ENCODE data around the gene ARID4B.
"Not testable (repeated sequence)": the region's sequence is repeated elsewhere in the genome, so short reads cannot be mapped to it uniquely, and the experiment has no call there.

Gene ARID4B, protein sequence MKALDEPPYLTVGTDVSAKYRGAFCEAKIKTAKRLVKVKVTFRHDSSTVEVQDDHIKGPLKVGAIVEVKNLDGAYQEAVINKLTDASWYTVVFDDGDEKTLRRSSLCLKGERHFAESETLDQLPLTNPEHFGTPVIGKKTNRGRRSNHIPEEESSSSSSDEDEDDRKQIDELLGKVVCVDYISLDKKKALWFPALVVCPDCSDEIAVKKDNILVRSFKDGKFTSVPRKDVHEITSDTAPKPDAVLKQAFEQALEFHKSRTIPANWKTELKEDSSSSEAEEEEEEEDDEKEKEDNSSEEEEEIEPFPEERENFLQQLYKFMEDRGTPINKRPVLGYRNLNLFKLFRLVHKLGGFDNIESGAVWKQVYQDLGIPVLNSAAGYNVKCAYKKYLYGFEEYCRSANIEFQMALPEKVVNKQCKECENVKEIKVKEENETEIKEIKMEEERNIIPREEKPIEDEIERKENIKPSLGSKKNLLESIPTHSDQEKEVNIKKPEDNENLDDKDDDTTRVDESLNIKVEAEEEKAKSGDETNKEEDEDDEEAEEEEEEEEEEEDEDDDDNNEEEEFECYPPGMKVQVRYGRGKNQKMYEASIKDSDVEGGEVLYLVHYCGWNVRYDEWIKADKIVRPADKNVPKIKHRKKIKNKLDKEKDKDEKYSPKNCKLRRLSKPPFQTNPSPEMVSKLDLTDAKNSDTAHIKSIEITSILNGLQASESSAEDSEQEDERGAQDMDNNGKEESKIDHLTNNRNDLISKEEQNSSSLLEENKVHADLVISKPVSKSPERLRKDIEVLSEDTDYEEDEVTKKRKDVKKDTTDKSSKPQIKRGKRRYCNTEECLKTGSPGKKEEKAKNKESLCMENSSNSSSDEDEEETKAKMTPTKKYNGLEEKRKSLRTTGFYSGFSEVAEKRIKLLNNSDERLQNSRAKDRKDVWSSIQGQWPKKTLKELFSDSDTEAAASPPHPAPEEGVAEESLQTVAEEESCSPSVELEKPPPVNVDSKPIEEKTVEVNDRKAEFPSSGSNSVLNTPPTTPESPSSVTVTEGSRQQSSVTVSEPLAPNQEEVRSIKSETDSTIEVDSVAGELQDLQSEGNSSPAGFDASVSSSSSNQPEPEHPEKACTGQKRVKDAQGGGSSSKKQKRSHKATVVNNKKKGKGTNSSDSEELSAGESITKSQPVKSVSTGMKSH (N-terminal part only)

DNA sequence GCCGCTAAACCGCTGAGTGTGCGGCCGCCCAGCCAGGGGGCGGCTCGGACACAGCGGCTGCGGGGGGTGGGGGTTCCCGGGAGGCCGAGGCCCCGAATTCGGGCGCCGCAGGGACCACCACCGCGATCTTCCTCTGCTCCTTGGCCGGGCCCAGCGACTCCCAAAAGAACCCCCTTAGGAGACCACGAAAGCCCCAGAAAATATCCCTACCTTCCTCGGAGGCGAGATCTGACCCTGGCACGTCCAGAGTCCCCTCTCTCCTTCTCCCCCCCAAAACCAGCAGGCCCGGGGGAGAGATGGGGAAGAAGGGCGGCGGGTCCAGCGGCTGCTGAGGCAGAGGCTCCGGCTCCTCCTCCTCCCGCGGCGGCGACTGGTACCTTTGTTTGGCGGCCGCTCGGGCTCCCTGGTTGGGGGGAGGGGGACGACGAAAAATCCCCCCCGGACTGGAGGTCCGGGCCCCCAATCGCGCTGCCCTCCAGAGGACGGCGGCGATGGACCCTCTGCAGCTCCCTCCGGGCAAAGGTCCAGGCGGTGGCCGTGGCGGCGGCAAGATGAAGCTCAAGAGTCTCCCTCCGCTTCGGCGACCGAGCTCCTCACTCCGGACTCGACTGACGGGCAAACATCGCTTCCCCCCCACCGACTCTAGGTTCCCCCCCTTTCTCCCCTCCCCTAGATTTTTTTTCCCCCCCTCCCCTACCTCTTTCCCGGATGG lies at the start of gene ARID4B:
Gene ARID4B (minus strand): TSS at position 621 of the 712 bp plus-strand sequence. CDS start 1,260 bp downstream, outside the sequence.
- DNase-seq (ENCODE audit: low read depth): no peak

DNA sequence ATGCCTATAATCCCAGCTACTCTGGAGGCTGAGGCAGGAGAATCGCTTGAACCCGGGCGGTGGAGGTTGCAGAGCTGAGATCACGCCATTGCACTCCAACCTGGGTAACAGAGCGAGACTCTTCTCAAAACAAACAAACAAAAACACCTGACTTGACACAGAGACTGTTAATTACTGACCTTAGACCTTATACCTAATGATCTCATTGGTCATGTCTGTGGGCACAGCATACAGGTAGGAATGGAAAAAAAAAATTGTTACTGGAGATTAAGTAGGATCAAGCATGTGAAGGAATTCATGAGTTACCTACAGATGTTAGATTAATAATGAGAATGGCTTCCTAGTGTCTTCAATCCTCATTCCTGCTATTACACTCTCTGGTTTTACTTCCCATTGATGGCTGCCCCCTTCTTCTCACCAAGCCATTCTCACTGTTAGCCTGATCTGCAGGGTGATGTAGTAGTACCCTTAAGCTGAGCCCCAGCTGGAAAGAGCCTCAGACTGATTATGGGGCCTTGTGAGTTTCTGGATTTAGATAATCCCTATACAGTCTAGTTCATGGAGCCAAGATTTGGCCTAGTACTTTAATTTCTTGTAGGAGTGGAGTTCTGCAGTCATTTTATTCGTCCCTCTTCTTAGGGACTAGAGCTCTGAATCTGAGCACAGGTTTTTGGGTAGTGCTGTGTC lies 48.1 kb upstream of the ARID4B start:
- no peak for DNase-seq (ENCODE audit: low read depth)

DNA sequence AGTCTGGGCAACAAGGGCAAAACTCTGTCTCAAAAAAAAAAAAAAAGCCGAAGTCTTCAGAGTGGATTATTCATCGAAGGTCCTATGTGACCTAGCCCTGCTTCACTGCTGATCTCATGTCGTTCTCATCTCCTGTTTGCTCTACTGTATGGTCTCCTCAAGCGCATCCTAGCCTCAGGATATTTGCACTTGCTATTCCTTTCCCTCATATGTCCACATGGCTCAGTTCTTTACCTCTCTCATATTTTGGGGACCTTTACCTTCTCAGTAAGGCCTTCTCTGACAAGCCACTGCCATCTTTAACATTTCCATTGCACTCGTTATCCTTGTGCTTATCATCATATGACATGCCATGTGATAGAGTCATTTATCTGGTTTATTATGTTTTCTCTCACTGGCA lies 41.8 kb upstream of the ARID4B start:
- DNase-seq (ENCODE audit: low read depth): no peak

DNA sequence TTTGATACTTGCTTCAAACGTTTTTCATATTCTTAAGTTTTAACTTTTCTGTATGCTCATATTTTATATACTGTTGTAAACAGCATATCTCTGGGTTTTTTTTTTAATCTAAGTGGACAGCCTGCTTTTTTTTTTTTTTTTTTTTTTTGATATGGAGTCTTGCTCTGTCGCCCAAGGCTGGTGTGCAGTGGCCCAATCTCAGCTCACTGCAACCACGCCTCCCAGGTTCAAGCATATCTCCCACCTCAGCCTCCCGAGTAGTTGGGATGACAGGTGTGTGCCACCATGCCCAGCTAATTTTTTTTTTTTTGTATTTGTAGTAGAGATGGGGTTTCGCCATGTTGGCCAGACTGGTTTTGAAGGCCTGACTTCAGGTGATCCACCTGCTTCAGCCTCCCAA lies 40.4 kb upstream of the ARID4B start:
- no peak for DNase-seq (ENCODE audit: low read depth)

DNA sequence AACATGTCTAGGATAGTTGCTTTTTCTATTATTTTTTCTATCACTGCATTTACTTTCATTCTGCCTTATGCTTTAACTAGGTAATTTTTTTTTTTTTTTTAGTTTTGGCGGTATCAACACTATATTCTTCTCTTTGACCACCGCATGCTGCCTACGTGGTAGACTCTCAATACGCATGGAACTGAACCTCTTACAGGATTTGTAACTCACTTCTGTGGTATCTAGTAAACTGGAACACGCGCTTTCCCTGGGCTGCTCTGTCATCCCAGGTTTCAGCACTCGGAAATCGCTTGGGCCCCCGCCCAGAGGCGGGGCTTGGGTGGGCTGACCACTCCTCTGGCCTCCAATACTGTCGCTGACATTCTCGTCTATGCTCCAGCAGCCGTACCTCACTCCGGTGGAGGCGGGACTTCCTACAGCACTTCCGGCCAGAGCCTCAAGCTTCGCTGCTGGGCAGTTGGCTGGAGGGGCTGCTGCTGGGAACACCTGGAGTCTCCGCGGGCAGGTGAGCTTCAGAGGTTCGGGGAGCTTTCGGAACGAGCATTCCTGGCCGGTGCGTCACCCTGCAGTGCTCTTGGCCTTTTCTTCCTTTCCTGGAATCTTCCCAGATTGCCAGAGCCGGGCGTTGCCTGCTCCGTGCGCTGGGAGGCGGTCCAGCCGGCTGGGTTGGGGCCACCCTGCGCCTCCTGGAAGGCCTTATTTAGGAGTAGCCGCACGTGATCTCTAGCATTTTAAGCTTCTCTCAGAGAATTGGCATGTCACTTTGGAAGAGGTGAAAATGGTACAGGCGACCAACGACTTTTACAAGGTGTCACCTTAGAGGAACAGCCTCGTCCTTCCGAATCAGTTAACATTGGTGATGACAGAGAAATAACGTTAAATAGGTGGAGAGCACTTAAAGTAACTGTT lies 39.3 kb upstream of the ARID4B start, which contains the start of gene TBCE:
Gene TBCE (plus strand): TSS at position 428 of the 909 bp plus-strand sequence. CDS start 12,623 bp downstream, outside the sequence.
- DNase-seq (ENCODE audit: low read depth): peak; percentile 70

DNA sequence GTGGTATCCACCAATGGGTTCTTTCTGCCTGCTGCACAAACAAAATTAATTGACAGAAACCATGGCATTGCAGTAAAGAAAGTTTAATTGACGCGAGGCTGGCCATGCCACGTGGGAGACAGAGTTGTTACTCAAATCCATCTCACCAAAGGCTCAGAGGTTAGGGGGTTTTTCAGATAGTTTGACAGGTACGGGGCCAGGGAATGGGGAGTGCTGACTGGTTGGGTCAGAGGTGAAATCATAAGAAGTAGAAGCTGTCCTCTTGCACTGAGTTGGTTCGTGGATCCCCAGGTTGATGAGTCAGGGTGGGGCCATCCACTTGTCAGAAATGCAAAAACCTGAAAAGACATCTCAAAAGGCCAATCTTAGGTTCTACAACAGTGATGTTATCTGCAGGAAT lies 38.3 kb upstream of the ARID4B start:
- DNase-seq (ENCODE audit: low read depth): no peak

DNA sequence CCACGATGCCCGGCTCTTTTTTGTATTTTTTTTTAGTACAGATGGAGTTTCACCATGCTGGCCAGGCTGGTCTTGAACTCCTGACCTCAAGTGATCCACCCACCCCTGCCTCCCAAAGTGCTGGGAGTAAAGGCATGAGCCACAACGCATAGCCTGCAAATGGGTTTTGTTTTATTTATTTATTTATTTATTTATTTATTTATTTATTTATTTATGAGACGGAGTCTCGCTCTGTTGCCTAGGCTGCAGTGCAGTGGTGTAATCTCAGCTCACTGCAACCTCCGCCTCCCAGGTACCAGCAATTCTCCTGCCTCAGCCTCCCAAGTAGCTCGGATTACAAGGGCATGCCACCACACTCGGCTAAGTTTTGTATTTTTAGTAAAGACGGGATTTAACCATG lies 36.2 kb upstream of the ARID4B start:
- DNase-seq (ENCODE audit: low read depth): not testable (repeated sequence)

DNA sequence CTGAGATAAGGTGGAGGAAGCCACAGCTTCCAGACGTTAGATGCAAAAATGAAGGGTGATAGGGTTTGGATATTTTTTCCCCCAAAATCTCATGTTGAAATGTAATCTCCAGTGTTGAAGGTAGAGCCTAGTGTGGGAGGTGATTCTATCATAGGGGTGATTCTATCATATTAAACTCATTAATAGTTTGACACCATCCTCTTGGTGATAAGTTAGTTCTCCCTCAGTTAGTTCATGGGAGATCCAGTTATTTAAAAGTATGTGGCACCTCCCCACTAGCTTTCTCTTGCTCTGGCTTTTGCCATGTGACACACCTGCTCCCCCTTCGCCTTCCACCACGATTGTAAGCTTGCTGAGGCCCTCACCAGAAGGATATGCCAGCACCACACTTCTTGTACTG lies 30.9 kb upstream of the ARID4B start:
- no peak for DNase-seq (ENCODE audit: low read depth)

DNA sequence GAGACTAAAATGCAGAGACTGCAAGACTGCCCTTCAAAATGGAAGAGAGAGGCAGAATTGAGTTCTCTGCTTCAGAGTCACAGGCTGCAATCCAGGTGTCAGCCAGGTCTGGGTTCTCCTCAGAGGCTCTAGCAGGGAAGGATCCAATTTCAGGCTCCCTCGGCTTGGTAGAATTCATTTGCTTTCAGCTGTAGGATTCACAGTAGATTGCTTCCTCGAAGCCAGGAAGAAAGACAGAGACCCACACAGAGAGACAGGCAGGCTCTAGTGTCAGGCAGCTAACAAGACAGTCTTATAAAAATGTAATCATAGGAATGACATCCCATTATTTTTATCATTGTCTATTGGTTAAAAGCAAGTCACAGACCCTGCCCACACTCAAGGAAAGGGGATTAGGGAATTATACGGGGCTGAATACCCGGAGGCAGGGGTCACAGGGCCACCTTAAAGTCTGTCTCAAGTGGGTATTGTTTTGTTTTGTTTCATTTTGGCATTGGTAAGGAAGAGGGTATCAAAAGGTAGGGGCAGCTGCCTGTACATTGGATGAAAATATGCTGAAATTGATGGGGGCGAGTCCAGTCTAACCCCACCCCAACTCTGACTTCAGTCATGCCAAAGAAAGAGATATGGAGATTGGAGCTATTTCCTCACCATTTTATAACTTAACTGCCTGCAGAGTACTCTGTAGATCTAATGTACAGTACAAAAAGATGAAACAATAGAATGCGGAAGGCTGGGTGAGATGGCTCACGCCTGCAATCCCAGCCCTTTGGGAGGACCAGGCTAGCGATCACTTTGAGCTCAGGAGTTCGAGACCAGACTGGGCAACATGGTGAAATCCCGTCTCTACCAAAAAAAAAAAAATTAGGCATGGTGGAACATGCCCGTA lies 29.8 kb upstream of the ARID4B start:
- DNase-seq (ENCODE audit: low read depth): no peak

DNA sequence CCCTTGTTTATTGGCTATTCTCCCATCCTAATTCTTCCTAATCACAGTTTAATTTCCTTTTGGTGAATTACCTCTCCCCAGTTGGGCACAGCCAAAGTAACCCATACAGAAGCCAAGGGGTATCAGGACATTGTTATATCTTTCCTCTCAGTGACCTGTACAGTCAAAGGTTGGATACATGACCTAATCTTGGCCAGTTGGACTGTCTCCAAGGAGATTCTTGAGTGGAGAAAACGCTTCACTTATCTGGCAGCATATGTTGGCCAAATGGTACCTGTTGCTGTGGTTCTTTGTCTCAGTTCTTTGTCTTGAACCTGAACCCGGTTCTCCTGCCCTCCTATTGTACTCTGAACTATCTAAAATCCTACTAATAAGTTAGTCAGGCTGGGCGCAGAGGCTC lies 23.9 kb upstream of the ARID4B start:
- no peak for DNase-seq (ENCODE audit: low read depth)

DNA sequence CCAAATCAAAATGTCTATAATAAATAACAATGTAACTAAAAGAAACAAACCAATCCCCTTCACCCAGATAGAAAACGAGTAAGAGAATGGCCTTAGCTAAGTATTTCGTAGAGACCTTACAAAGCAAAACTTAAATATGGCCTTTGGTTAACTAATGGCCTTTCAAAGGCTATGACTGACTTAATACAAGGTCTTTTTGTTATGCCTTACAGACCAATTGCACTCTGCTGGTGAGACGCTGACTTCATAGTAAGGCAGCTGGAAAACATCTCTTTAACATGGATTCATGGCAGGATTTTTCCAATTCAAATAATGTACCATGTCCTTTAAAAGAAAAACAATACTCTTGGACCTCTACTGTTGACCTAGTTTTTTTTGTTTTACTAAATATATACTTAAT lies 23.5 kb upstream of the ARID4B start:
- DNase-seq (ENCODE audit: low read depth): no peak

DNA sequence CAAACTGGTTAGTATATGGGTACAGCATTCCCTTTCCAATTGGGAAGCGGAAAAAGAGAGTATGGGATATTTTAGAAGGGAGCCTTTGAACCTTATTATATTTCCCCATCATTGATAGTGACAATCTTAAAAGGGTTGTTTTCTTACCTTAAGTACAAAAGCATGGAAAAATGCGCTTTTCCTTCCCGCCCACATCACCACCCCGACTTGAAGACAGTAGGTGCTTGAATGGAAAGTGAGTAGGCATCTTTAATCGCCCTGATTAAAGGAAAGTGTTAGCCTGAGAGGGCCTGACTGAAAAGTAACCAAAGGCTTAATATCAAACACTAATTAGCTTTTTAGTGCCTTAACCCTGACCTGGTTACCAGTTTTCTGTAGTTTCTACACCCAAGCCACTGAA lies 15.7 kb upstream of the ARID4B start:
- DNase-seq (ENCODE audit: low read depth): no peak

DNA sequence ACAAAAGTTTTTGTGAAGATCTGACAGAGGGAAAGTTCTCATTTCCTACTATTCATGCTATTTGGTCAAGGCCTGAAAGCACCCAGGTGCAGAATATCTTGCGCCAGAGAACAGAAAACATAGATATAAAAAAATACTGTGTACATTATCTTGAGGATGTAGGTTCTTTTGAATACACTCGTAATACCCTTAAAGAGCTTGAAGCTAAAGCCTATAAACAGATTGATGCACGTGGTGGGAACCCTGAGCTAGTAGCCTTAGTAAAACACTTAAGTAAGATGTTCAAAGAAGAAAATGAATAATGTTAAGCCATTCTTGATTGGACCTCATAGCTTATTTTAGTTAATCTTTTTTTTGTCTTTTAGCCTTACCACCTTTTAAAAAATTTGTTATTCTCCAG lies 14.5 kb upstream of the ARID4B start:
- no peak for DNase-seq (ENCODE audit: low read depth)

DNA sequence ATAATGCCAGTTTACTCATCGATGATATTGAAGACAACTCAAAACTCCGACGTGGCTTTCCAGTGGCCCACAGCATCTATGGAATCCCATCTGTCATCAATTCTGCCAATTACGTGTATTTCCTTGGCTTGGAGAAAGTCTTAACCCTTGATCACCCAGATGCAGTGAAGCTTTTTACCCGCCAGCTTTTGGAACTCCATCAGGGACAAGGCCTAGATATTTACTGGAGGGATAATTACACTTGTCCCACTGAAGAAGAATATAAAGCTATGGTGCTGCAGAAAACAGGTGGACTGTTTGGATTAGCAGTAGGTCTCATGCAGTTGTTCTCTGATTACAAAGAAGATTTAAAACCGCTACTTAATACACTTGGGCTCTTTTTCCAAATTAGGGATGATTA lies 14.1 kb upstream of the ARID4B start:
- DNase-seq (ENCODE audit: low read depth): no peak

DNA sequence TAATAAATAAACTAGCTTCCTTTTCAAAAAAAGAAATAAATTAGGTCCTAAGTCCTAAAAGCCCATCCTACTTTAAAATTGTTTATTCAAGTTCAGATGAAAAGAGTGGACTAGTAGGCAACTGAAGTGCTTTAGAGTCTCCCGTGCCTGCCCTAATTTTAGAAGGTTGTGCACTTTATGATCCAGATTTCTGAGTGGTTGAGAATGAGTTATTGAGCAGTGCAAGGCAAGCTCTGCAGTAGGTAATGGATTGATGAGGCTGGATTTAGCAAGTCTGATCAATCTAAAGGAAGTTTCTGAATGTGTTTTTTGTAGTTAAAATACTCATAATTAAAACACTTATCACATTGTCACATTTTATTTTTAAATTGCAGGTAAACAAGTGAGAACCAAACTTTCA lies 13.4 kb upstream of the ARID4B start:
- no peak for DNase-seq (ENCODE audit: low read depth)

DNA sequence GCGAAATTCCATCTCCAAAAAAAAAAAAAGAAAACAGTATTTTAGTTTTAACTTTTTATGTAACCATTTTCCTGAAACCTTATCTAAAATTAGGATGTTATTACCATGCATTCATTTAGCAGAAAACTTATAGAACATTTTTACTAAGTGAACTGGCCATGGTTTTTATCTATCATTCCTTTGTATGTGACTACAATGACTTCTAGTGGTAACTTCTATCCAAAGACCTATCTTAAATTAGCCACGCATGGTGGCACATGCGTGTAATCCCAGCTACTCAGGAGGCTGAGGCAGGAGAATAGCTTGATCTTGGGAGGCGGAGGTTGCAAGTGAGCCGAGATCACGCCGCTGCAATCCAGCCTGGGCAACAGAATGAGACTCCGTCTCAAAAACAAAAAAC lies 11.8 kb upstream of the ARID4B start:
- no peak for DNase-seq (ENCODE audit: low read depth)

DNA sequence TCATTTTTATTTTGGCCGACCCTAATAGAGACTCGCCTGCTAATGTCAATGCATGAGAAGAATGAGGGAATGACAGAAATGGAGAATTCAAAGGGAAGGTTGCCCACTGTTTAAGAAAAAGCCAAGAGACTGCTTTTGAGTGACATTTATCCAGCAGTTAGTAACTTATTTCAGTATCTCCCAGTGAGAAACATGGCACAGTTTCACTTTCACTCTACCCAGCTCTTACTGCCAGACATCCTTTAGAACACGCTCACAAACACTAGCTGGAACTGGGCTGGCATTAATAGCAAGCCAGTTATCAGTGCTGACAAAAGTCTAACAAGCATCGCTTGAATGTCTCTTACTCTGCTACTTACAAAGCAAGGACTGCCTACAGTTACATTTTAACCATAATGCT lies 8.9 kb upstream of the ARID4B start:
- DNase-seq (ENCODE audit: low read depth): no peak

DNA sequence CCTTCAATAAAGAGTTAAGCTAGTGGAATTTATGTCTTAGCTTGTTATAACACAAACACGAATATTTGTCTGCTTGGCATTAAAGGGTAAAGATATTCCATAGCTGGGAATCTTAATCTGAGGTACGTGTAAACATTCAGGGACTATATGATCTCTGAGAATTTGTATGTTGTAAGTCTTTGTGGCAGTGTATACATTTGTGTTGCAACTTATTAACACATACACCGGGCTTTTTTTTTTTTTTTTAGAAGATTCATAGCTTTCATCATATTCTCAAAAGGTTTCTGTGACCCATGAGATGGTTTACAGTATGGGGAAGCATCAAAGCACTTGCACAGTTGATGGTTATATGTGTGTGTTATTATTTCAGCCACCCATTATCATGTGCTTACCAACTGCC lies 3.4 kb upstream of the ARID4B start:
- no peak for DNase-seq (ENCODE audit: low read depth)

DNA sequence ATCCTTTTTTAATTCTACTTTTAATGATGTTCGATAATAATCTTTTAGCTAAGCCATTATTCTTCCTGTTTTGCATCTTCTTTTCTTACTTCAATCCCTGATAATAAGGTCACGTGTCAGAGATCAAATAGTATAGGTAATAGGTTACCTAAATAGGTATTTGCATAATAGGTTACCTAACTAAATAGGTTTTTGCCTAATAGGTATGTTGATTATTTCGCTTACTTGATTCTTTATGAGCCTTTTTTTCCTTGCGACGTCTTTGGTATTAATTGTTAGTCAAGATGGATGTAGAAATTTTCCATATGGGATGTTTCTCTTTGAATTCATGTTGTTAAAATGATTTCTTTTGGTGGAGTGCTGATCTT lies 2.9 kb upstream of the ARID4B start:
- no peak for DNase-seq (ENCODE audit: low read depth)
